GM12873 (cell line): ENCODE measurements around the gene EDNRA.

Experiments
- CTCF ChIP-seq: IDR thresholded peaks from 2 replicates; pipeline ENCODE4 v1.5.1; 2012; ENCODE audit warnings: low read depth, mild to moderate bottlenecking, moderate library complexity, low read length, control low read depth; ENCODE audit not compliant: insufficient read depth; ENCODE audit errors: missing control alignments

Gene EDNRA

GRCh38 chr4:147587041-147587440 is 106.1 kb downstream of the EDNRA start:
- no peak for TF ChIP-seq CTCF

DNA sequence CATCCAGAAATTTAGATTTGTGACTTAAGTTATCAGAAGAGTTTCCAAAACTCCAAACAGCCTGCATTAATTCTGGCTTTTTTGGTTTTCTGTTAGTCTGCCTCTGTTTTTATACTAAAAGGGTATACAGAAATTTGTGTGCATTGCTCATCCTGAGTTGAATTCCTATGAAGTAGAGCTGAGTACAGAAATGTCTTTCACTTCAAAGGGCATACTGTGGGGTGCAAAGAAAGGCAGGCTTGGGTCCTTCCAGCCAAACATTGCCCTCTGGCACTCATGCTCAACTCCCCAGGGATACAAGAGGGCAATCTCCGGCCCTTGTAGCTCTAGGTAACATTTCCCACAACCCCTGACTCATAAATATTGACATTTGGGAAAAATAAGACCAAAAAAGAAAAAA is 108.7 kb downstream of the EDNRA start:
- no peak for TF ChIP-seq CTCF

DNA sequence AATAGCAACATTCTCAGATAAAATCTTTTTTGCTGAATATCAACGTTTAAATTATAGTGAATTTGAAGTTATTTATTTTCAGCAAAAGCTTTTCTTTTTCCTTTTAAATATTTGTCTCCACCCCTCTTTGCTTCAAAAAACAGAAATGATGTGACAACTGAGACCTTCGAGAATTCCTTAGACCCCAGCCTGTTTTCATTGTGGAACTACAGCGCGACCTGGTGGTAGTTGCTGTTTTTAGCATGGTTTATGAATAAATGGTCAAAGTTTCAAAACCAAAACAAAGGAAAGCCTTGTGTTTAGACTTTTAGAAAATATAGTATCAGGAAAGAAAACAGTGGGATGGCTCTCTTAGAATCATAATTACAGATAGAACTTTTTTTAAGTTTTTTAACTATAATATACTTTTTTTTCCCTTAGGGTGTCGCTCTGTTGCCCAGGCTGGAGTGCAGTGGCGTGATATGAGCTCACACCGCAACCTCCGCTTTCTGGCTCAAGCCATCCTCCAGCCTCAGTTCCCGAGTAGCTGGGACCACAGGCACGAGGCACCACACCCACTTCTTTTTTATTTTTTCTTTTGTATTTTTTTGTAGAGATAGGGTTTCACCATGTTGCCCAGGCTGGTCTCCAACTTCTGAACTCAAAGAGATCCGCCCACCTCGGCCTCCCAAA is 109.5 kb downstream of the EDNRA start:
- TF ChIP-seq CTCF: peak; percentile 70

GRCh38 chr4:147591106-147591505 is 110.2 kb downstream of the EDNRA start:
- TF ChIP-seq CTCF: no peak

DNA sequence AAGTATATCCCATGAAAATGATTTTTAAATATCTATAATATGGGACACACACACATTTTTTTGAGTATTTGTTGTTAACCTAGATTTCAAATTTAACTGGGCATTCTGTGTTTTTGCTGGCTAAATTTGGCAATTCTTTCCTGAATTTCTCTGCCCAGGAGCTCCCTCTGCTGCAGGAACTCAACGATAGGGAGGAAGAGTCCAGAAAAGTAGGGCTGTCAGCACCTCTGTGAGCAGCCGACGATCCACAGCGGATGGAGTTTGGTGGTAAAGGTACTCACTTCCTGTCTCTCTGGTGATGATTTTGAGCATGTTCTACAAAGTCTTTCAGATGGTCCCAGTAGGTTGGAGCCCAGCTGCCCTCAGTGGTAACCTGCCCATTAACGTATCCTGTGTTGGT is 113.2 kb downstream of the EDNRA start:
- TF ChIP-seq CTCF: no peak
